GM12878 (cell line): ENCODE data around the gene TMEM127. TPM values are rescaled to one million over a fixed set of nuclear protein-coding genes. Genes with fewer than 3 reads are reported as not detected.

Source experiments
- ATAC-seq: fragments of 200-7000 bp; cut with Tn5 transposase; 3 replicates; pipeline ENCODE4 v1.9.1; 2020; ENCODE audit warnings: mild to moderate bottlenecking, moderate library complexity
- BruUV-seq: library from RNA; stranded (reverse); fragments of 400-500 nt; replicated peaks from 2 replicates; lab custom pipeline; 2021; lab: Mats Ljungman, UMichigan
- CTCF ChIA-PET: fragments of 300-600 bp; sonication (Branson Sonifier 250); formaldehyde crosslinking; extraction: SDS; loops from one replicate; lab custom pipeline; 2021; ENCODE audit warnings: inconsistent platforms; lab: Yijun Ruan, JAX
- POLR2A ChIA-PET: fragments of 350-600 bp; formaldehyde crosslinking; extraction: SDS; loops from one replicate; lab custom pipeline; 2021; ENCODE audit warnings: inconsistent platforms; lab: Charles Lee
- RAD21 ChIA-PET: fragments of 300-600 bp; sonication (Branson Sonifier 250); formaldehyde crosslinking; loops from one replicate; lab custom pipeline; 2023; ENCODE audit warnings: antibody characterized with exemption; ENCODE audit not compliant: unreplicated experiment; lab: Charles Lee
- SMC1A ChIA-PET: fragments of 300-600 bp; sonication (Branson Sonifier 250); formaldehyde crosslinking; loops from one replicate; lab custom pipeline; 2023; ENCODE audit not compliant: unreplicated experiment, uncharacterized antibody; lab: Charles Lee
- DNase-seq: peaks from one replicate; pipeline ENCODE4 v3.0.0-alpha.2; 2011; ENCODE audit warnings: low read depth, low spot score
- FAIRE-seq: peaks from 3 replicates; lab custom pipeline; 2011; peaks lifted over from hg19 to GRCh38; lab: Jason Lieb, UNC
- H2AFZ ChIP-seq: 2 replicates; pipeline ENCODE4 v1.6.0; 2011; ENCODE audit warnings: low read depth, low read length, control low read depth; ENCODE audit not compliant: control insufficient read depth
- H3K27ac ChIP-seq: 2 replicates; pipeline ENCODE4 v1.5.1; 2011; ENCODE audit warnings: control low read depth; ENCODE audit not compliant: control insufficient read depth, insufficient read depth
- H3K27me3 ChIP-seq, 2 experiments: replicated peaks in 1 of 2; 2 replicates each; pipeline versions ENCODE4 v1.6.0 to v1.6.1; 2011; ENCODE audit warnings: low read length in 1 of 2; ENCODE audit not compliant: control insufficient read depth in 2 of 2, insufficient read depth in 2 of 2
- H3K36me3 ChIP-seq, 2 experiments: 2 replicates each; pipeline ENCODE4 v1.5.1; 2011; ENCODE audit warnings: low read length in 1 of 2; ENCODE audit not compliant: control insufficient read depth in 2 of 2, insufficient read depth in 2 of 2
- H3K4me1 ChIP-seq: 2 replicates; pipeline ENCODE4 v1.6.1; 2011; ENCODE audit warnings: mild to moderate bottlenecking, low read length, moderate library complexity, mixed read lengths; ENCODE audit not compliant: control insufficient read depth, insufficient read depth
- H3K4me2 ChIP-seq: 2 replicates; pipeline ENCODE4 v1.6.0; 2011; ENCODE audit warnings: control low read depth; ENCODE audit not compliant: control insufficient read depth, insufficient read depth
- H3K4me3 ChIP-seq: fragments of 200-600 bp; sonication (generic); 2 replicates; pipeline ENCODE4 v1.5.1; 2016
- H3K79me2 ChIP-seq: 2 replicates; pipeline ENCODE4 v1.6.0; 2011; ENCODE audit warnings: low read length; ENCODE audit not compliant: control insufficient read depth, insufficient read depth
- H3K9ac ChIP-seq: 2 replicates; pipeline ENCODE4 v1.8.0; 2011; ENCODE audit warnings: low read length, control low read depth, mixed read lengths; ENCODE audit not compliant: control insufficient read depth, insufficient read depth
- H3K9me3 ChIP-seq: replicated peaks from 3 replicates; pipeline ENCODE4 v1.5.1; 2011; ENCODE audit warnings: mild to moderate bottlenecking, low read length; ENCODE audit not compliant: control insufficient read depth, insufficient read depth
- H4K20me1 ChIP-seq: 2 replicates; pipeline ENCODE4 v1.6.0; 2011; ENCODE audit not compliant: control insufficient read depth, insufficient read depth
- ATF2 ChIP-seq: IDR thresholded peaks from 2 replicates; pipeline ENCODE4 v1.6.1; 2012; ENCODE audit warnings: low read length, inconsistent platforms
- CREB1 ChIP-seq: IDR thresholded peaks from 2 replicates; pipeline ENCODE4 v1.6.1; 2012; ENCODE audit warnings: low read depth, mild to moderate bottlenecking, inconsistent platforms
- TCF7 ChIP-seq: IDR thresholded peaks from 2 replicates; pipeline ENCODE4 v1.6.1; 2014; ENCODE audit warnings: antibody characterized with exemption, borderline replicate concordance
- WRNIP1 ChIP-seq: IDR thresholded peaks from 2 replicates; pipeline ENCODE4 v1.6.1; 2011; ENCODE audit warnings: low read depth, low read length, improper control_type of control experiment, borderline replicate concordance
- WGBS: methylation state at CpG from one replicate; pipeline ENCODE4 v1.1.6; 2016; ENCODE audit warnings: low lambda C conversion rate; ENCODE audit not compliant: insufficient replicate concordance, insufficient coverage; ENCODE audit errors: missing lambda C conversion rate; 5-methylcytosine and 5-hydroxymethylcytosine counted together
- in situ Hi-C: fragments of 300-500 bp; cut with MboI; formaldehyde crosslinking; loops from 9 replicates; pipeline ENCODE4 v1.14.3; 2018; ENCODE audit warnings: mixed read lengths
- intact Hi-C: fragments of 100-400 bp; cut with micrococcal nuclease; formaldehyde crosslinking; loops from one replicate; pipeline ENCODE4 v1.14.2; 2022; ENCODE audit not compliant: unreplicated experiment
- polyA plus RNA-seq, 11 experiments: library from polyadenylated mRNA; depleted of rRNA in 4 of 11; unstranded in 6 of 11; stranded (reverse) in 5 of 11; fragments of >200 nt; fragmentation: Nextera tagmentation in 4 of 11; fragmentation: Illumina TruSeq in 1 of 11; extraction: Ambion mirVana in 4 of 11; extraction: Trizol in 1 of 11; gene quantifications; 1 replicate in 1 of 11; 2 replicates in 10 of 11; pipeline versions ENCODE4 v1.2.1 to v1.2.3, GENCODE V29; 2011 to 2016; ENCODE audit warnings: inconsistent platforms in 2 of 11, missing spikeins in 2 of 11, low read depth in 1 of 11
- total RNA-seq, 4 experiments: library from RNA; depleted of rRNA in 3 of 4; stranded (reverse); fragments of >200 nt in 3 of 4; fragmentation: Illumina TruSeq in 1 of 4; extraction: Trizol in 1 of 4; gene quantifications; 2 replicates each; pipeline versions ENCODE4 v1.2.1 to v1.2.3, GENCODE V29; 2013 to 2021

TMEM127 gene
- total and polyA plus RNA-seq, 10 of the 15 experiments (the other 5 are each of a cell fraction or from before 2014, with no cell fraction given): 2.6 to 27.2 (median 17.7) TPM

GRCh38 chr2:96207073-96207773, 58.6 kb downstream of the TMEM127 start:
- H3K27me3 ChIP-seq: no peaks in the 10 kb centered on the region
- H3K36me3 ChIP-seq: peaks cover 0 to 3% of the 10 kb centered on the region in 2 experiments; a peak in 1 of 4 replicates
- peaks cover 9% of the 10 kb centered on the region for H4K20me1 ChIP-seq
- FAIRE-seq: no peak
- ChIA-PET POLR2A (interaction anchor here (0.7 to 3.8 kb wide), 8 partner anchors 11 to 64 kb away, joined by 3 to 66 read pairs (median 6); partner anchors contain the start of gene DUSP2), RAD21 (interaction anchor here (0.7 to 9.0 kb wide), 5 partner anchors 25 to 65 kb away, joined by 3 to 93 read pairs (median 8); no protein-coding TSS in a partner anchor), CTCF (interaction anchor here (1.3 to 10.2 kb wide), 4 partner anchors 33 to 69 kb away, joined by 4 to 90 read pairs (median 20); partner anchors contain the start of gene ASTL), SMC1A (interaction anchor here (0.9 to 1.2 kb wide), 5 partner anchors 21 to 68 kb away, joined by 3 to 7 read pairs (median 3); no protein-coding TSS in a partner anchor)
- TF ChIP-seq CREB1 (peak; percentile 76), TCF7 (no peak), WRNIP1 (0 out of 2 replicates have a peak, but pooled peaks have one; percentile 16), ATF2 (0 out of 2 replicates have a peak, but pooled peaks have one; percentile 15)
- peak overlapping the region; percentile 94 for H3K4me3 ChIP-seq
- H3K4me2 ChIP-seq: peak overlapping the region; percentile 79
- H3K4me1 ChIP-seq: peaks cover 34% of the 10 kb centered on the region
- 1% methylated on average over 11 of the region's 11 CpGs for WGBS
- H3K9me3 ChIP-seq: no peaks in the 10 kb centered on the region
- H3K79me2 ChIP-seq: peaks cover 77% of the 10 kb centered on the region
- H3K27ac ChIP-seq: peak overlapping the region; percentile 92
- in situ Hi-C loops (no loop called here), intact Hi-C loops (loop anchor here (5.0 kb wide), 2 partner anchors 115 to 130 kb away; partner anchors contain the start of gene NCAPH)
- no peak overlapping the region for H2AFZ ChIP-seq
- no peak for ATAC-seq
- DNase-seq: no peak
- peak overlapping the region; percentile 87 for H3K9ac ChIP-seq
- BruUV-seq: TSS peak; percentile 76
